ENCODE results near the gene MRPL30.
"Not testable (repeated sequence)": the region's sequence is repeated elsewhere in the genome, so short reads cannot be mapped to it uniquely, and the experiment has no call there.

DNA sequence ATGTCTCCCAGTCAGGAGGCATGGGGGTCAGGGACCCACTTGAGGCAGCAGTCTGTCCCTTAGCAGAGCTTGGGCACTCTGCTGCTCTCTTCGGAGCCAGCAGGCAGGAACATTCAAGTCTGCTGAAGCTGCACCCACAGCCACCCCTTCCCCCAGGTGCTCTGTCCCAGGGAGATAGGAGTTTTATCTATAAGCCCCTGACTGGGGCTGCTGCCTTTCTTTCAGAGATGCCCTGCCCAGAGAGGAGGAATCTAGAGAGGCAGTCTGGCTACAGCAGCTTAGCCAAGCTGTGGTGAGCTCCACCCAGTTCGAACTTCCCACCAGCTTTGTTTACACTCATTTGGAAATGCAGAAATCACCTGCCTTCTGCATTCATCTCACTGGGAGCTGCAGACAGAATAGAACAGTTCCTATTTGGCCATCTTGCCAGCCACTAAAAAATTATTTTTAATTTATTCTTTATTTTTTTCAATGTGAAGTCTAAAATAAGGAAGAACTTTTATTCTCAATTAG, 45.9 kb upstream of the MRPL30 start:
- TF ChIP-seq CTCF, POLR2A (IDR thresholded peaks at IDR 0.05): not testable (repeated sequence)
